Colonic mucosa (tissue), 4 donors: Measurements from ENCODE around the gene EPB41L4A. TPM values are rescaled to one million over a fixed set of nuclear protein-coding genes. Genes with fewer than 3 reads are reported as not detected.

ENCODE experiments used
- DNase-seq: peaks from one replicate; pipeline ENCODE4 v3.0.0-alpha.2; 2020
- H3K27ac ChIP-seq: fragments of 200-600 bp; one replicate; pipeline ENCODE4 v1.8.0; 2021
- H3K27me3 ChIP-seq: fragments of 200-600 bp; one replicate; pipeline ENCODE4 v1.8.0; 2021
- H3K36me3 ChIP-seq: fragments of 200-600 bp; one replicate; pipeline ENCODE4 v1.8.0; 2021
- H3K4me1 ChIP-seq: fragments of 200-600 bp; one replicate; pipeline ENCODE4 v1.8.0; 2021; ENCODE audit warnings: mild to moderate bottlenecking
- H3K4me3 ChIP-seq: fragments of 200-600 bp; one replicate; pipeline ENCODE4 v1.8.0; 2021
- H3K9ac ChIP-seq, 2 donors: one replicate each; pipeline ENCODE4 v1.7.0; 2013; ENCODE audit warnings: control low read depth in 2 of 2, low read depth in 2 of 2, low read length in 2 of 2
- H3K9me3 ChIP-seq: fragments of 200-600 bp; one replicate; pipeline ENCODE4 v1.8.0; 2021
- CTCF ChIP-seq: fragments of 200-600 bp; IDR thresholded peaks from one replicate; pipeline ENCODE4 v1.8.0; 2022; ENCODE audit warnings: antibody characterized with exemption, mild to moderate bottlenecking
- intact Hi-C: fragments of 100-400 bp; cut with DNase I; formaldehyde crosslinking; loops from one replicate; pipeline ENCODE4 v1.14.1; 2022
- total RNA-seq, 2 donors: library from RNA; stranded (reverse); fragmentation: NEBNext Ultra II Directional in 1 of 2; extraction: Animal tissue kit (Norgen Biotek cat#: 25700) in 1 of 2; gene quantifications; one replicate each; pipeline ENCODE4 v1.2.1, GENCODE V29; 2021
- donor health status: healthy.
- donor health status: DM: no; HTN: no; CAD: no.
- donor health status: DM: no; HTN: no; CAD: no.

The EPB41L4A gene
- total RNA-seq, 2 donors from 2014 or later = 10.1 to 18.0 TPM

GRCh38 chr5:112142769-112143270 is 276.3 kb downstream of the EPB41L4A start:
- H3K4me1 ChIP-seq = no peaks in the 10 kb centered on the region
- no peak overlapping the region for H3K4me3 ChIP-seq
- H3K27me3 ChIP-seq = no peaks in the 10 kb centered on the region
- no peak overlapping the region for H3K27ac ChIP-seq
- H3K36me3 ChIP-seq = no peaks in the 10 kb centered on the region
- H3K9ac ChIP-seq = no peak overlapping the region
- intact Hi-C loops = loop anchor here (10.0 kb wide), 1 partner anchor 458 kb away; no protein-coding TSS in a partner anchor
- TF ChIP-seq CTCF = no peak
- DNase-seq = no peak
- H3K9me3 ChIP-seq = no peaks in the 10 kb centered on the region

GRCh38 chr5:112141582-112141981 is 277.5 kb downstream of the EPB41L4A start:
- TF ChIP-seq CTCF = no peak
- Histone ChIP-seq H3K9ac (no peak overlapping the region), H3K4me3 (no peak overlapping the region), H3K27ac (no peak overlapping the region), H3K27me3 (no peaks in the 10 kb centered on the region), H3K9me3 (no peaks in the 10 kb centered on the region), H3K4me1 (no peaks in the 10 kb centered on the region), H3K36me3 (no peaks in the 10 kb centered on the region)
- DNase-seq = no peak
- intact Hi-C loops = loop anchor here (10.0 kb wide), 1 partner anchor 457 kb away; no protein-coding TSS in a partner anchor

GRCh38 chr5:112138526-112138925 is 280.6 kb downstream of the EPB41L4A start:
- intact Hi-C loops = no loop called here
- no peak for DNase-seq
- H3K36me3 ChIP-seq = no peaks in the 10 kb centered on the region
- no peak for TF ChIP-seq CTCF
- no peaks in the 10 kb centered on the region for H3K9me3 ChIP-seq
- no peaks in the 10 kb centered on the region for H3K4me1 ChIP-seq
- H3K27me3 ChIP-seq = no peaks in the 10 kb centered on the region
- no peak overlapping the region for H3K9ac ChIP-seq
- H3K4me3 ChIP-seq = no peak overlapping the region
- H3K27ac ChIP-seq = no peak overlapping the region

- no peak for DNase-seq
- no peaks in the 10 kb centered on the region for H3K27me3 ChIP-seq
- no peak overlapping the region for H3K4me3 ChIP-seq
- TF ChIP-seq CTCF = no peak
- H3K9me3 ChIP-seq = no peaks in the 10 kb centered on the region
- intact Hi-C loops = no loop called here
- H3K27ac ChIP-seq = no peak overlapping the region
- no peaks in the 10 kb centered on the region for H3K4me1 ChIP-seq
- H3K36me3 ChIP-seq = no peaks in the 10 kb centered on the region
- no peak overlapping the region for H3K9ac ChIP-seq
Observed at GRCh38 chr5:112136773-112137172, 282.3 kb downstream of the EPB41L4A start.

GRCh38 chr5:112127861-112128260 is 291.2 kb downstream of the EPB41L4A start:
- Histone ChIP-seq H3K9me3 (no peaks in the 10 kb centered on the region), H3K9ac (no peak overlapping the region), H3K4me1 (no peaks in the 10 kb centered on the region), H3K4me3 (no peak overlapping the region), H3K27ac (no peak overlapping the region), H3K27me3 (no peaks in the 10 kb centered on the region), H3K36me3 (no peaks in the 10 kb centered on the region)
- no peak for DNase-seq
- intact Hi-C loops = no loop called here
- no peak for TF ChIP-seq CTCF
